ENCODE data around the gene CCDC107.
"Not testable (repeated sequence)": the region's sequence is repeated elsewhere in the genome, so short reads cannot be mapped to it uniquely, and the experiment has no call there.

CCDC107 gene

DNA sequence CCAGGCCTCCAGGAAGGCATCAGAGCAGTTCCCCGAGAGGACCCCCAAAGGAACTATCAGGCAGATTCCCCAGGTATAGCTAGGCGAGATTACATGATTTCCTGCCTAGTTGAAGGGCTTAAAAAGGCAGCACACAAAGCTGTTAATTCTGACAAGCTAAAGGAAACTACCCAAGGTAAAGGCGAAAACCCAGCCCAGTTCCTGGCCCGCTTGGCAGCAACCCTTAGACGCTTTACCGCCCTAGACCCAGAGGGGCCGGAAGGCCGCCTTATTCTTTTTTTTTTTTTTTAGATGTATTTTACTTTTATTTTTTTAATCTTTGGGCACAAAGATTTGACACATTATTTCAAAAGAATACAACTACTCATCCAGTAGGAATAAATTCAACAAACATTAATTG, 19.3 kb upstream of the CCDC107 start:
- DNase-seq: not testable (repeated sequence)

- not testable (repeated sequence) for DNase-seq
These were observed 18.9 kb upstream of the CCDC107 start for GRCh38 chr9:35639225-35639624.

DNA sequence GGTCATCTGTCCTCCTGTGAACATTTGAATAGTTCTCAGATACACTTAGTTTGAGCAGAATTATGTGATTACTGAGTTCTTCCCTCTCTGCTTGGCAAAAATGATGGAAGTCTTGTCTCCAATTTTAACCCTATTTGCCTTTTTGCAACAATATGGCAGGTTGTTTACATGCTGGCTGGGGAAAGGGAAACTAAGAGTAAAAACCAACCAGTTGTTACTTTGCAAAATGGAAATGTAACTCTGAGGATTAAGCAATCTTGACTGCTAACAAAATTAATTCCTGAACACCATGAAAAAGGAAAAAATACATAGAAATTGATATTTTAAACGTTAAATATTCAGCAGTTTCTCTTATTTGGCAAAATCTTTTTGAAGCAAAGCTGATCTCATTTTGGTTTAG, 18.5 kb upstream of the CCDC107 start:
- no peak for DNase-seq

- DNase-seq: not testable (repeated sequence)
These were observed 17.7 kb upstream of the CCDC107 start for GRCh38 chr9:35640431-35640830.

DNA sequence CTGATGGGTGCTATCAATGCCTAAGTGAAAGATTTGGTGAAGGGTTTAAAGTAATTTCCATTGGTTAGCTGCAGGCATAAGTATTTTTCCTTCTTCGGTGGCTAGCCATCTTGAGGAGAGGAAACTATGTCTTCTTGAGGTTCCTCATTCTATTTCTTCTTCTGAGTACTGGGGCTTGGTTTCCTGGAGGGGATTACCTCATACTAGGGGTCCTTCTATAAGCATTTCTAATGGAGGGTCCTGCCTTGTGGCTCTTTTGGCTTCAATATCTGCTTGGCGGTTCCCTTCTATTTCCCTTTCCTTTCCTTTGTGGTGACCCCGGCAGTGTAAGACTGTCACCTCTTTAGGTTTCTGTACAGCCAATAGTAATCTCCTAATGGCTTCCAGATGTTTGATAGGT, 16.6 kb upstream of the CCDC107 start:
- DNase-seq: not testable (repeated sequence)

- no peak for DNase-seq
These were observed 15.0 kb upstream of the CCDC107 start for GRCh38 chr9:35643046-35643445.

DNA sequence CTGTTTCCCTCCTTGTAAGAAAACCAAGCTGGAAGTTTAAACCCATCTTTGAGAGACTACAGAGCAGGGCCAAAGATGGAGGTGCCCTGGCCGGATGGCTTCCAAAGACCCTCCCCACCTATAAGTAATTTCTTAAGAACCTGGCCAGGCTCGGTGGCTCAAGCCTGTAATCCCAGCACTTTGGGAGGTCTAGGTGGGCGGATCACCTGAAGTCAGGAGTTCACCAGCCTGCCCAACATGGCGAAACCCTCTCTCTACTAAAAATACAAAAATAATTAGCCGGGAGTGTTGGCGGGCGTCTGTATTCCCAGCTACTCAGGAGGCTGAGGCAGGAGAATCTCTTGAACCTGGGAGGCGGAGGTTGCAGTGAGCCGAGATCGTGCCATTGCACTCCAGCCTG, 12.4 kb upstream of the CCDC107 start:
- not testable (repeated sequence) for DNase-seq

- no peak for DNase-seq
These were observed 11.9 kb upstream of the CCDC107 start for GRCh38 chr9:35646153-35646532.

GRCh38 chr9:35646533-35647265, 11.4 kb upstream of the CCDC107 start:
- DNase-seq: peak; percentile 83 to 95

- peak in 1 of 2 donors; percentile 58 for DNase-seq
These were observed 8.4 kb upstream of the CCDC107 start for GRCh38 chr9:35649431-35650340.

DNA sequence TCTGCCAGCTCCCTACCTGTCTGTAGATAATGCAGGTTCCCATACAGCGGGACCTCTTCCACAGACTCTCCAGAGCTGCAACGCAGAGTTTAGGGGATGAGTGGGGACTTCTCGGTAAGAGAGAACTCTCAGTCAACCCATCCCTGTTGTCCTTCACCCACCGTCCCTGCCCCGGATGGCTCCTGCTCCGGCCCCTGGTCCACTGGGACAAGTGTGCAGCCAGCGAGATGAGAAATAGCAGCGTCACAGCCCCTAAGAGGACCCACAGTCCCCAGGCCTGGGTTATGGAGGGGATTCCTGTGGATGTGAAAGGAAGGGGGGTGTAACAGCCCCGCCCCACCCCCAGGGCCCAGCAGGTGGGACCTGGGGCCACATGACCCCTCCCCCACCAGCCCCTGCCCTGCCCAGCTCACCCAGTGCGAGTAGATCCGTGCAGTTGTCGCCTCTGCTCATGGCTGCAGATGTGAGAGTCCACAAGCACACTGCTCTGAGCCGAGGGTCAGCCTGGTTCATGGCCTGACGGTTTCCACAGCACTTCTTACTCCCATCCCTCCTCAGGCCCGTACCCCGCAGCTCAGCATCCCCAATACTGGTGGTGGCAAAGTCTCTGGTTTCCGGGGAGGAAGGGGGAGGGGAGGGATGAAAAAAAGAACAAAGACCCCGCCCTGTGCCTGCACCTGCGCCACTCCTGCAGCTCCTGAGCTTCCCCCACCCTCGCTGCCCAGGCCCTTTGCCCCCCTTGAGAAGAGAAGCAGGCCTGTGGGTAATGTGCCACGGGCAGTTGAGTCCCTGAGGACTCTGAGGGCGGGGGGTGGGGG, 7.5 kb upstream of the CCDC107 start, which contains the start of gene SIT1:
TSS of gene SIT1 (minus strand) at position 591 of the 818 bp plus-strand sequence. CDS start at position 513, 78 bp downstream.
- DNase-seq: no peak

DNA sequence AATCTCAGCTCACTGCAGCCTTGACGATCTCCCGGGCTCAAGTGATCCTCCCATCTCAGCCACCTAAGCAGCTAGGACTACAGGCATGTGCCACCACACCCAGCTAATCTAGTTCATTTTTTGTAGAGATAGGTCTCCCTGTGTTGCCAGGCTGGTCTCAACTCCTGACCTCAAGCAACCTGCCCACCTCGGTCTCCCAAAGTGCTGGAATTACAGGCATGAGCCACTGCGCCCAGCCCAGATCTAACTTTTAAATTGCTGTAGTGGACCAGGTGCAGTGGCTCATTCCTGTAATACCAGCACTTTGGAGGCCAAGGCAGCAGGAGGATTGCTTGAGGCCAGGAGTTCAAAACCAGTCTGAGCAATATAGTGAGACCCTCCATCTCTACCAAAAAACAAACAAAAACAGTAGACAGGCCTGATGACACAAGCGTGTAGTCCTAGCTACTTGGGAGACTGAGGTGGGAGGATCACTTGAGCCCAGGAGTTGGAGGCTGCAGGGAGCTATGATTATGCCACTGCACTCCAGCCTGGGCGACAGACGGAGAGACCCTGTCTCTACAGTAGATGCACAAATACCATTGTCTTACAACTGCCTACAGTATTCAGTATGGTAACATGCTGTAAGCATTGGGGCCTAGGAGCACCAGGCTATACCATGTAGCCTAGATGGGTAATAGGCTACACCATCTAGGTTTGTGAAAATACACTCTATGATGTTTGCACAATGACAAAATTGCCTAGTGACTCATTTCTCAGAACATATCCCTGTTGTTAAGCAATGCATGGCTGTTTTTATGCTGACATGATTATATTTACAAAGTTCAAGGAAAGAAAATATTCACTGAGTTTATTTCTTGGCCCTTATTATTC, 5.9 kb upstream of the CCDC107 start:
- DNase-seq: peak; percentile 87

DNA sequence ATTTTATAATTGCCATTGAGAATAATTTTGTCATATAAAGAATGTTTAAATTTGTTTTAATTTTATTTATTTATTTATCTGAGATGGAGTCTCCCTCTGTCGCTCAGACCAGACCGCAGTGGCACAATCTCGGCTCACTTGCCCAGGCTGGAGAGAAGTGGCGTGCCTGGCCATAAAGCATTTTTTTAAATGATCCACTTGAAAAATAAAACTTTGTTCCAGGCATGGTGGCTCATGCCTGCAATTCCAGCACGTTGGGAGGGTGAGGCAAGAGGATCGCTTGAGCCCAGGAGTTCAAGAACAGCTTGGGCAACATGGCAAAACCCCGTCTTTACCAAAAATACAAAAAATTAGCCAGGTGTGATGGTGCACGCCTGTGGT, 5.3 kb upstream of the CCDC107 start:
- DNase-seq: no peak

DNA sequence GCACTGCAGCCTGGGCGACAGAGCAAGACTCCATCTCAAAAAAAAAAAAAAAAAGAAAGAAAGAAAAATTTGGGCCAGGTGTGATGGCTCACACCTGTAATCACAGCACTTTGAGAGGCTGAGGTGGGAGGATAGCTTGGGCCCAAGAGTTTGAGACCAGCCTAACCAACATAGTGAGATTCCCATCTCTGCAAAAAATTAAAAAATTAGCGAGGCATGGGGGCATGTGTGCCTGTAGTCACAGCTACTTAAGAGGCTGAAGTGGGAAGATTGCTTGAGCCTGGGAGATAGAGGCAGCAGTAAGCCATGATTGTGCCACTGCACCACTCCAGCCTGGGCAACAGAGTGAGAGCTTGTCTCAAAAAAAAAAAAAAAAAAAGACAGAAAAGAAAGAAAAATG, 4.5 kb upstream of the CCDC107 start:
- DNase-seq: no peak

DNA sequence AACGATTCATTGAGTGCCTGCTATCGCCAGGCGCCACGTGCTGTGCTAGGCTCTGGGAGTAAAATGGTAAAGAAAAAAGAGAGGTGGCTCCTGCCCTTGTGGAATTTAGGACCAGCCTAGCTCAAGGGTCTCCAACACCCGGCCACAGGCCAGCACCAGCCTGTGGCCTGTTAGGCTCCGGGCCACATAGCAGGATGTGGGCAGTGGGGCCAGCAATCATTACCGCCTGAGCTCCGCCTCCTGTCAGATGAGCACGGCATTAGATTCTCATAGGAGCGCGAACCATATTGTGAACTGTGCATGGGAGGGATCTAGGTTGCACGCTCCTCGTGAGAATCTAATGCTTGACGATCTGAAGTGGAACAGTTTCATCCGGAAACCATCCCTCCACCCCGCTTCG, 1.7 kb upstream of the CCDC107 start:
- no peak for DNase-seq

GRCh38 chr9:35656831-35657545, 1.1 kb upstream of the CCDC107 start:
- no peak for DNase-seq

- DNase-seq: peak; percentile 98 to 99
These were observed 451 bp upstream of the CCDC107 start, which contains the start of gene RMRP for GRCh38 chr9:35657546-35658136. Gene RMRP, minus strand, starts transcription at chr9:35658019.

GRCh38 chr9:35658968-35659220, 802 bp downstream of the CCDC107 start:
- peak; percentile 16 to 42 for DNase-seq

- DNase-seq: no peak
These were observed 1.2 kb downstream of the CCDC107 start for GRCh38 chr9:35659340-35659739.

DNA sequence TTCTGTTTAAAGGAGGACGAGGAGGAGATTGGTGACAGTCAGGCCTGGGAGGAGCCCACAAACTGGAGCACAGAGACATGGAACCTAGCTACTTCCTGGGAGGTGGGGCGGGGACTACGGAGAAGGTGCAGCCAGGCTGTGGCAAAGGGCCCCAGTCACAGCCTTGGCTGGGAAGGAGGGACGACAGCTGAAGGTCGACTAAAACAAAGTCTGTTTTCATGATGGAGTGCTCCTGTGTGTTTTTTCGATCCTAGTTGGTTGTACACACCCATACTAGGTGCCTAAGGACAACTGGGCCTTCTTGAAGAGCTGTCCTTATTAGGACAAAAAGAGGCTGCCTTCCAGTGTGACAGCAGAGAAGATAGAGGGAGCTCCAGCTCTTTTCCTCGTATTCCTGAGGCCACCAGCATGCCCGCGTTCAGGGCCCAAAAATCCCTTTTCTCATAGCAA, 2.9 kb downstream of the CCDC107 start:
- no peak for DNase-seq

DNA sequence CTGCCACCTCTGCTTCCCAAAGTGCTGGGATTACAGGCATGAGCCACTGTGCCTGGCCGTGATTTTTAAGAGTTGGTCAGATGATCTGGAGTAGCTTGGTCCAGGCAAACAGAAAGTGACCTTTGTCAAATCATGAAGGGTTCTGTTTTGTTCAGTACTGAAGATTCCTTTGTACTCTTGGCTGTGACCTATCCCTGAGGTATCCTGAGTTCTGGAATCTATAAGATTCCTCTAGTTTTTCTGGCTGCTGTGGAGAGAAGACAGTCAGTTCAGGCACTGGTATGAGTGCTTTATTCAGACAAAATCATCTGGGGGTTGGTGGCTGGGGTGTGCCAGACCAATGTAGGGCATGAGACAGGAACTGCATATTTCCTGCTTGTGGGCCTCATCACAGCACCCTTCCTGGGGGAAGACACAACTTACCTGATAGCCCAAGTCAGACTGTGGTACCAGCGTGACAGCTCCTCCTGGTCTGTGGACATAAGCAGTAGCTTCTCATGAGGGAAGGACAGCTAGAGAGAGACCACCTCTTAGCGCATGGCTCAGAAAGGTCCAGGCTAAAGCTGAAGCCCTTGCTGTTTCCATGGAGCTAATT, 3.8 kb downstream of the CCDC107 start:
- DNase-seq: no peak

Data from inflammatory macrophage treated with lipopolysaccharide for 1 hour (primary cell).